ENCODE data around the gene GATA2. TPM values are rescaled to one million over a fixed set of nuclear protein-coding genes. Genes with fewer than 3 reads are reported as not detected.

The GATA2 gene
- total RNA-seq, 1 experiment from 2014 or later = 12.5 TPM

DNA sequence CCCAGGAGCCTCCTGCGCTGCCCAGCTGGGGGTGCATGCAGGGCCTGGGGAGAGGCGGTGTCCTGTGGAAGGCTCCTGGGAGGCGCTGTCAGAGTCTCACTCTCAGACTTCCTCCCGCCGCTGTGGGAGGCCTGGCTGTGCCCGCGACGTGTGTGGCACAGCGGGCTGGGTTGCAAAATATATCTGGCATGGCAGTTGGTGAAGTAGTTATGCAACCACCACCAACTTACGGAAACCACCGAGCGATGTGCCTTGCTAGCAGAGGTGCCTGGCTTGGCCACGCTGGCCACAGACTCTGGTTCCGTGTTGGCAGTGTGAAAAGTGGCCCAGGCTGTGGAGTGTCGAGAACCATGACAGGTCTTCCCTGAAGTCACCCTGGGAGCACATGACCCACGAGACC, 30.6 kb upstream of the GATA2 start:
- BruUV-seq (replicated peaks) = no TSS peak
- Histone ChIP-seq H3K9me3 (no peaks in the 10 kb centered on the region), H3K4me1 (no peaks in the 10 kb centered on the region), H3K4me3 (ENCODE audit: low read depth, low read length) (no peak overlapping the region), H3K36me3 (ENCODE audit: control insufficient read depth, insufficient read depth, low read length) (no peaks in the 10 kb centered on the region), H3K27me3 (replicated peaks; ENCODE audit: control insufficient read depth, insufficient read depth, low read length) (no peaks in the 10 kb centered on the region)
- no peak overlapping the region for H3K4me3 Mint-ChIP-seq (ENCODE audit: unreplicated experiment)
- no peak for TF ChIP-seq CTCF (IDR thresholded peaks at IDR 0.05; ENCODE audit: insufficient read depth in 1 of 2, low read depth in 1 of 2, low read length in 1 of 2, severe bottlenecking in 1 of 2, unreplicated experiment in 1 of 2)
- DNase-seq = no peak
- H3K36me3 Mint-ChIP-seq (ENCODE audit: insufficient read depth, unreplicated experiment) = no peaks in the 10 kb centered on the region
- CTCF ChIA-PET = interaction anchor here (1.0 kb wide), 1 partner anchor 127 kb away, joined by 3 read pairs; the partner anchor contains the start of gene RPN1
- H3K4me1 Mint-ChIP-seq (ENCODE audit: low read depth, unreplicated experiment) = no peaks in the 10 kb centered on the region
- H3K9me3 Mint-ChIP-seq (ENCODE audit: unreplicated experiment) = no peaks in the 10 kb centered on the region
- no peak overlapping the region for H3K27ac Mint-ChIP-seq (ENCODE audit: unreplicated experiment)
- POLR2A ChIA-PET = no interaction called here
- intact Hi-C loops (cut with micrococcal nuclease; ENCODE audit: unreplicated experiment) = no loop called here
- peaks cover 2% of the 10 kb centered on the region for H3K27me3 Mint-ChIP-seq (ENCODE audit: insufficient read depth, unreplicated experiment)

- ChIA-PET POLR2A (no interaction called here), CTCF (no interaction called here)
- H3K36me3 Mint-ChIP-seq (ENCODE audit: insufficient read depth, unreplicated experiment) = no peaks in the 10 kb centered on the region
- no peaks in the 10 kb centered on the region for H3K4me1 Mint-ChIP-seq (ENCODE audit: low read depth, unreplicated experiment)
- Histone ChIP-seq H3K4me1 (no peaks in the 10 kb centered on the region), H3K4me3 (ENCODE audit: low read depth, low read length) (no peak overlapping the region), H3K27me3 (replicated peaks; ENCODE audit: control insufficient read depth, insufficient read depth, low read length) (no peaks in the 10 kb centered on the region), H3K36me3 (ENCODE audit: control insufficient read depth, insufficient read depth, low read length) (no peaks in the 10 kb centered on the region), H3K9me3 (no peaks in the 10 kb centered on the region)
- H3K27ac Mint-ChIP-seq (ENCODE audit: unreplicated experiment) = no peak overlapping the region
- H3K4me3 Mint-ChIP-seq (ENCODE audit: unreplicated experiment) = no peak overlapping the region
- DNase-seq = no peak
- TF ChIP-seq CTCF (IDR thresholded peaks at IDR 0.05; ENCODE audit: insufficient read depth in 1 of 2, low read depth in 1 of 2, low read length in 1 of 2, severe bottlenecking in 1 of 2, unreplicated experiment in 1 of 2) = no peak
- no TSS peak for BruUV-seq (replicated peaks)
- H3K27me3 Mint-ChIP-seq (ENCODE audit: insufficient read depth, unreplicated experiment) = peaks cover 2% of the 10 kb centered on the region
- intact Hi-C loops (cut with micrococcal nuclease; ENCODE audit: unreplicated experiment) = no loop called here
- no peaks in the 10 kb centered on the region for H3K9me3 Mint-ChIP-seq (ENCODE audit: unreplicated experiment)
Observed at GRCh38 chr3:128521715-128522114, 28.7 kb upstream of the GATA2 start.

- Histone ChIP-seq H3K4me3 (ENCODE audit: low read depth, low read length) (no peak overlapping the region), H3K4me1 (no peaks in the 10 kb centered on the region), H3K27me3 (replicated peaks; ENCODE audit: control insufficient read depth, insufficient read depth, low read length) (no peaks in the 10 kb centered on the region), H3K36me3 (ENCODE audit: control insufficient read depth, insufficient read depth, low read length) (no peaks in the 10 kb centered on the region), H3K9me3 (peaks cover 4% of the 10 kb centered on the region)
- TF ChIP-seq CTCF (IDR thresholded peaks at IDR 0.05; ENCODE audit: insufficient read depth in 1 of 2, low read depth in 1 of 2, low read length in 1 of 2, severe bottlenecking in 1 of 2, unreplicated experiment in 1 of 2) = no peak
- BruUV-seq (replicated peaks) = no TSS peak
- ChIA-PET CTCF (no interaction called here), POLR2A (no interaction called here)
- H3K27me3 Mint-ChIP-seq (ENCODE audit: insufficient read depth, unreplicated experiment) = peaks cover 8% of the 10 kb centered on the region
- H3K4me3 Mint-ChIP-seq (ENCODE audit: unreplicated experiment) = no peak overlapping the region
- no peaks in the 10 kb centered on the region for H3K4me1 Mint-ChIP-seq (ENCODE audit: low read depth, unreplicated experiment)
- no peak overlapping the region for H3K27ac Mint-ChIP-seq (ENCODE audit: unreplicated experiment)
- H3K9me3 Mint-ChIP-seq (ENCODE audit: unreplicated experiment) = peaks cover 11% of the 10 kb centered on the region
- no peak for DNase-seq
- intact Hi-C loops (cut with micrococcal nuclease; ENCODE audit: unreplicated experiment) = no loop called here
- H3K36me3 Mint-ChIP-seq (ENCODE audit: insufficient read depth, unreplicated experiment) = no peaks in the 10 kb centered on the region
Observed at GRCh38 chr3:128518587-128519490, 25.8 kb upstream of the GATA2 start.

All from Caco-2 (cell line).